ENCODE results near the gene AGPAT1.

Gene AGPAT1

GRCh38 chr6:32190911-32191677 lies 15.2 kb upstream of the AGPAT1 start:
- TF ChIP-seq TAF1 (IDR thresholded peaks at IDR 0.05; ENCODE audit: borderline replicate concordance, insufficient read depth, low read length) (no peak), FOXP2 (optimal IDR thresholded peaks at IDR 0.05; ENCODE audit: borderline replicate concordance, extremely low read depth, extremely low read length, insufficient read depth) (no peak), POLR2AphosphoS5 (IDR thresholded peaks at IDR 0.05; ENCODE audit: low read depth, low read length) (no peak), SIN3A (IDR thresholded peaks at IDR 0.05; ENCODE audit: borderline replicate concordance, insufficient read depth, low read length) (no peak), REST (IDR thresholded peaks at IDR 0.05; ENCODE audit: insufficient read depth in 1 of 2, low read depth in 2 of 2, low read length in 2 of 2) (no peak)

GRCh38 chr6:32190054-32190851 lies 14.4 kb upstream of the AGPAT1 start, which contains the start of gene PBX2:
PBX2 (minus strand) TSS chr6:32190202; CDS start chr6:32189915, 287 bp downstream.
- TF ChIP-seq POLR2AphosphoS5 (IDR thresholded peaks at IDR 0.05; ENCODE audit: low read depth, low read length), result peak; percentile 47; the same call in 1 of the 2 replicates
- TF ChIP-seq SIN3A (IDR thresholded peaks at IDR 0.05; ENCODE audit: borderline replicate concordance, insufficient read depth, low read length), result no peak
- TF ChIP-seq TAF1 (IDR thresholded peaks at IDR 0.05; ENCODE audit: borderline replicate concordance, insufficient read depth, low read length), result no peak
- TF ChIP-seq REST (IDR thresholded peaks at IDR 0.05; ENCODE audit: insufficient read depth in 1 of 2, low read depth in 2 of 2, low read length in 2 of 2), result no peak
- no peak for TF ChIP-seq FOXP2 (optimal IDR thresholded peaks at IDR 0.05; ENCODE audit: borderline replicate concordance, extremely low read depth, extremely low read length, insufficient read depth)

- TF ChIP-seq FOXP2 (optimal IDR thresholded peaks at IDR 0.05; ENCODE audit: borderline replicate concordance, extremely low read depth, extremely low read length, insufficient read depth) (no peak), TAF1 (IDR thresholded peaks at IDR 0.05; ENCODE audit: borderline replicate concordance, insufficient read depth, low read length) (no peak), REST (IDR thresholded peaks at IDR 0.05; ENCODE audit: insufficient read depth in 1 of 2, low read depth in 2 of 2, low read length in 2 of 2) (no peak), SIN3A (IDR thresholded peaks at IDR 0.05; ENCODE audit: borderline replicate concordance, insufficient read depth, low read length) (no peak), POLR2AphosphoS5 (IDR thresholded peaks at IDR 0.05; ENCODE audit: low read depth, low read length) (no peak)
Observed at GRCh38 chr6:32189742-32190053, 13.8 kb upstream of the AGPAT1 start.

GRCh38 chr6:32189069-32189741 lies 13.3 kb upstream of the AGPAT1 start:
- TF ChIP-seq TAF1 (IDR thresholded peaks at IDR 0.05; ENCODE audit: borderline replicate concordance, insufficient read depth, low read length) (no peak), POLR2AphosphoS5 (IDR thresholded peaks at IDR 0.05; ENCODE audit: low read depth, low read length) (no peak), REST (IDR thresholded peaks at IDR 0.05; ENCODE audit: insufficient read depth in 1 of 2, low read depth in 2 of 2, low read length in 2 of 2) (no peak), SIN3A (IDR thresholded peaks at IDR 0.05; ENCODE audit: borderline replicate concordance, insufficient read depth, low read length) (no peak), FOXP2 (optimal IDR thresholded peaks at IDR 0.05; ENCODE audit: borderline replicate concordance, extremely low read depth, extremely low read length, insufficient read depth) (no peak)
